Gastrocnemius medialis (tissue), 4 donors: ENCODE data around the gene C19orf25.

Experiments used
- CTCF ChIP-seq, 5 experiments: fragments of 450-650 bp in 3 of 5; fragments of 200-600 bp in 2 of 5; sonication (generic) in 2 of 5; IDR thresholded peaks in 4 of 5; conservative IDR thresholded peaks in 1 of 5; 1 replicate in 4 of 5; 2 replicates in 1 of 5; pipeline ENCODE4 v1.5.1; 2016 to 2019; ENCODE audit warnings: antibody characterized with exemption in 5 of 5, mild to moderate bottlenecking in 3 of 5, moderate library complexity in 3 of 5
- POLR2A ChIP-seq, 2 donors: fragments of 450-650 bp; IDR thresholded peaks; one replicate each; pipeline ENCODE4 v1.6.1; 2017; ENCODE audit warnings: antibody characterized with exemption in 2 of 2, mild to moderate bottlenecking in 2 of 2, moderate library complexity in 2 of 2

DNA sequence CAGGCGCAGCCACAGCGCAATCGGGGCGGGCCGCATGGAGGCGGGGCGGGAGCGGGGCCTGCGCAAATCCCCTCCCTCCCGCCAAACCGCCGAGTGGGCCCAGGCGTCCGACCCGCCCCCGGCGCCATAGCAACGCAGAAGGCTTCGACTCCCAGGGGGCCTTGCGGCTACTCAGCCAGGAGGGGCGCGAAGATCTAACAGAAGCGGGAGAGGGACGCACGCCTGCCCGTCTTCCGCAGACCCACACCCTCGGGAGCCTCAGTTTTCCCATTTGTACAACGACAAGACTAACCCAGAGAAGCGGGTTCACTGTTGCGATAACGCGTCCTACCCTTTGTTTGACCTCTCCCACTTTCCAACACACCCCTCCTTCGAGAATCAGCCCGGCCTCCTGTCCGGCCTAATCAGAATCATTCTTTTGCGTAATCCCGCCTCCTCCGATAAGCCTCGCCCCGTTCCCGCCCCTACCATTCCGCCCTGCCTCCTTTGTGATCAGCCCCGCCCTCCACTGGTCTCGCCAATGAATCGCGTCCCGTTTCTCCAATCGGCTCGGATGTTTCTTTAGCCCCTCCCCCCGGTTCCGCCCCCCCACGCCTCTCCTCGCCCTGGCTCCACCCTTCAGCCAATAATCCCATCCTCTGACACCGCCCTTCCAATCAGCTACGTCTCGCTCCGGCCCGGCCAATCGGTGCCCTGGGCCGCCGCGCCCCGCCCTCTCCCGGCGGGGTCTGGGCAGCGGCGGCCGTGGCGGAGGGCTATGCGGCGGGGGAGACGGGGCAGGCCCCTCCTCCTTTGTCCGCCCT lies 11.5 kb upstream of the C19orf25 start, which contains the start of gene PCSK4:
- peak in 1 of 5 experiments; percentile 5 for TF ChIP-seq CTCF (IDR thresholded peaks at IDR 0.05 in 4 of 5, conservative IDR thresholded peaks at IDR 0.05 in 1 of 5)
- TF ChIP-seq POLR2A (IDR thresholded peaks at IDR 0.05), result no peak
